ENCODE results near the gene COL18A1. TPM values are rescaled to one million over a fixed set of nuclear protein-coding genes. Genes with fewer than 3 reads are reported as not detected.

Gene COL18A1
- total and polyA plus RNA-seq, 4 donors: 97.3 to 963 (median 295) TPM

Small RNAs within 50 kb of the gene (microRNA-seq; reads per million reads assigned to microRNA genes)
- 3.0 to 6.6 reads per million in 2 donors for gene MIR6815

Other genes with a start within 250 kb of the COL18A1 start
- 10 to 100 TPM; 35.8 to 52.2 TPM for gene POFUT2, start 117.3 kb upstream of the COL18A1 start, total RNA-seq
- gene POFUT2, start 117.3 kb upstream of the COL18A1 start, polyA plus RNA-seq: 10 to 100 TPM; 12.6 to 49.1 TPM
- 1 to 10 TPM; 6.2 to 8.4 TPM for gene SLC19A1, start 137.3 kb downstream of the COL18A1 start, total RNA-seq
- 10 to 100 TPM in 1 of 2 donors, 1 to 10 TPM in 1; 4.5 to 32.5 TPM for gene SLC19A1, start 137.3 kb downstream of the COL18A1 start, polyA plus RNA-seq
- 10 to 100 TPM in 1 of 2 donors, 1 to 10 TPM in 1; 7.0 to 15.0 TPM for gene PCBP3, start 238.6 kb downstream of the COL18A1 start, total RNA-seq
- 1 to 10 TPM in 1 of 2 donors, not detected in 1; 3.6 TPM for gene PCBP3, start 238.6 kb downstream of the COL18A1 start, polyA plus RNA-seq